KOPT-K1 (cell line): ENCODE results near the gene SLC2A4RG.

Experiments
- H3K27ac ChIP-seq: fragments of 200-600 bp; sonication (generic); 2 replicates; pipeline ENCODE4 v1.5.1; 2016; ENCODE audit warnings: antibody characterized with exemption, mild to moderate bottlenecking, low read depth, low read length; ENCODE audit not compliant: poor library complexity, severe bottlenecking
- H3K36me3 ChIP-seq: fragments of 200-600 bp; sonication (generic); 2 replicates; pipeline ENCODE4 v1.5.1; 2017; ENCODE audit warnings: antibody characterized with exemption, mild to moderate bottlenecking, low read length, moderate library complexity; ENCODE audit not compliant: insufficient read depth
- H3K9me3 ChIP-seq: fragments of 200-600 bp; sonication (generic); 2 replicates; pipeline ENCODE4 v1.5.1; 2017; ENCODE audit warnings: antibody characterized with exemption, low read length, mild to moderate bottlenecking; ENCODE audit not compliant: insufficient read depth, poor library complexity, severe bottlenecking

Gene SLC2A4RG

DNA sequence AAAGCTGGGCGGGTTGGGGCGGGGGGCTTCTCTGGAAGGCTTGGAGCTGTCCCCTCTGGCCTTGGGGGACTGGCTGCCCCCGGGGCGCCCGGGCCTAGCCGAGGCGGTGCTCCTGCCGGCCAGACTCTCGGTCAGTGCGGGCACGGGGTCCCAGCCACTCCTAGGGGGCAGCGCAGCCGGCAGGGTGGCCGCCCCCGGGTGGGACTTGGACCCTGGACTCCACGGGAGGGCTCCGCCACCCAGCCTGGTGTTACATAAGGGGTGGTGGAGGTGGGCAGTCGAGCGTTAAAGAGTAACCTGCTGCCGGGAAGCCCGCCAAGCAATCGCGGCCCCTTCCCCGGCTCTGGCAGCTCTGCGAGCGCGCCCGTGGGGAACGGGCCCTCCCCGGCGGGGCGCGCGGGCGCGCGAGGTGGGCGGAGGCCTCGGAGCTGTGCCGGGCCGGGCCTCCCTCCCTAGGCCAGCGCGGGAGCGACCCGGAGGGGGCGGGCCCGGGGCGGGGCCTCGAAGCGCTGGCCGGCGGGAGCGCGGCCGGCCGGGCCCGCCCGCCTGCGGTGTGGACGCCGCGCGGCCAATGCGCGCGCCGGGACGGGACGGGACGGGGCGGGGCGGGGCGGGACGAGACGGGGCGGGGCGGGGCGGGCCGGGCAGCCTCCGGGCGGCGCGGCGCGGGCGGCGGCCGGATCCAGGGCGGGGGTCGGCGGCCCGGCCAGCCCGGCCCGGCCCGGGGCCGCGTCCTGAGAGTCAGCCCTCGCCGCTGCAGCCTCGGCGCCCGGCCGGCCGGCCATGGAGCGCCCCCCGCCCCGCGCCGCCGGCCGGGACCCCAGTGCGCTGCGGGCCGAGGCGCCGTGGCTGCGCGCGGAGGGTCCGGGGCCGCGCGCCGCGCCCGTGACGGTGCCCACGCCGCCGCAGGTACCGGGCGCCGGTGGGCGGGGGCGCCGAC, at the start of gene SLC2A4RG:
Gene SLC2A4RG (plus strand): TSS at position 647 of the 940 bp plus-strand sequence. CDS start 137 bp downstream, at position 784.
- Histone ChIP-seq H3K36me3 (peaks cover 25% of the 10 kb centered on the region), H3K9me3 (no peaks in the 10 kb centered on the region), H3K27ac (no peak within 1 kb of the TSS)

- H3K27ac ChIP-seq: no peak overlapping the region
- no peaks in the 10 kb centered on the region for H3K9me3 ChIP-seq
- peaks cover 9% of the 10 kb centered on the region; the same call in 1 of the 2 replicates for H3K36me3 ChIP-seq
These were observed 49.3 kb upstream of the SLC2A4RG start for GRCh38 chr20:63690003-63690897.

DNA sequence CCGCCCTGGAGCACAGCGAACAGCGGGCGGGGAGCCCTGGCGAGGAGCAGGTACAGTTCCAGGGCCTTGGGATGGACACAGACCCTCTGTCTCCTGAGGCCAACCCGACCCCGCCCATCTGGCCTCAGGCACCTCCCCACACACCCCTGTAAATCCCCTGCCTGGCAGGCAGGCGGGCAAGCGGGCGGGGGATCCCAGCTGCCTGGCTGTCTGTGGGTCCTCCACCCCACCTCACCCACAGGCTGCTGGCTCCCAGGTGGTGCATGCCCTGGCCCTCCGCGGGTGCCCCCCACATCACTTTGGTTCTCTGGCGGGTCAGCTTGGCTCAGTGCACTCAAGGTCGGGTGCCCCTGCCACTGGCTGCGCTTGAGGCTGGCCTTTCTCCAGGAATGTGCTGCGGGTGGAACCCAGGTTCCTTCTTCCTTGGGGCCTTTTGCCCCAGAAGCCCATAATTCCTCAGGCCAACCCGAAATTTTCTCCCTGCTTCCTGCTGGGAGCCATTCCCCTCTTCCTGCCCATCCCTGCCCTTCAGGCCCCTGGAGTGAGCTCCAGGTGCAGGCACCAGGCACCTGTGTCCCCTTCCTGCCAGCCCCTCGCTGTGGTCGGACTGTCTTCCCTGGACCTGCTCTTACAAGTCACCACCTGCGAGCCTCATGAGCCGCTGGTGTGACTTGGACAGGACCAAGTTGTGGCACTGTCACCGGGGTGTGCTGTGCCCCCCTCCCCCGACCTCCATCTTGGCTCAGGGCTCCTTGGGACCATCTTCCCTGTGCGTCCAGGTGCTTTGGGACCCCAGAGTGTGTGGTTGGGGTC, 48.5 kb upstream of the SLC2A4RG start:
- Histone ChIP-seq H3K27ac (no peak overlapping the region), H3K9me3 (no peaks in the 10 kb centered on the region), H3K36me3 (peaks cover 18% of the 10 kb centered on the region; the same call in 1 of the 2 replicates)

- H3K9me3 ChIP-seq: no peaks in the 10 kb centered on the region
- H3K27ac ChIP-seq: no peak overlapping the region
- H3K36me3 ChIP-seq: peaks cover 20% of the 10 kb centered on the region; the same call in 1 of the 2 replicates
These were observed 47.7 kb upstream of the SLC2A4RG start for GRCh38 chr20:63691711-63692435.

DNA sequence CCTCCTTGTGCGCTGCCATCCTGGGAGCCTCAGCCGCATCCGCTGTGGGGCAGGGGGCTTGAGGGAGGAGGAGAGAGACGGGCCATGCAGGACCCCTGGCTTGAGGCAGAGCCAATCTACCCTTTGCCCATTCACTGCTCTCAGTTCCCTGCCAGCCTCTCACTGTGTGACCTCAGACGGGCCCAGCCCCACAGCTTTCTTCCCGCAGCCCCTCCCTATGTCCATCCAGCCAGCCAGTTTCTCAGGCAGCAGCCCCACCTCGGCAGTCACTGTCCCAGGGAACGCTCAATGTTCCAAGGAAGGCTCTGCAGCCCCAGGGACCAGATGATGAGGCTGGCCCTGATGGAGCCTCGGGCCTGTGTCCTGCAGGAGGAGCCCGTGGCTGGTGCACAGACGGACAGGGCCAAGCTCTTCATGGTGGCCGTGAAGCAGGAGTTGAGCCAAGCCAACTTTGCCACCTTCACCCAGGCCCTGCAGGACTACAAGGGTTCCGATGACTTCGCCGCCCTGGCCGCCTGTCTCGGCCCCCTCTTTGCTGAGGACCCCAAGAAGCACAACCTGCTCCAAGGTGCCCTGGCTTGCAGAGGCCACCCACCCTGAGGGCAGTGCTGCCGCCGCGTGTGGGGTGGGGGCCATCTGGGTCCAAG, 47.0 kb upstream of the SLC2A4RG start:
- Histone ChIP-seq H3K9me3 (no peaks in the 10 kb centered on the region), H3K36me3 (peaks cover 25% of the 10 kb centered on the region; the same call in 1 of the 2 replicates), H3K27ac (no peak overlapping the region)

DNA sequence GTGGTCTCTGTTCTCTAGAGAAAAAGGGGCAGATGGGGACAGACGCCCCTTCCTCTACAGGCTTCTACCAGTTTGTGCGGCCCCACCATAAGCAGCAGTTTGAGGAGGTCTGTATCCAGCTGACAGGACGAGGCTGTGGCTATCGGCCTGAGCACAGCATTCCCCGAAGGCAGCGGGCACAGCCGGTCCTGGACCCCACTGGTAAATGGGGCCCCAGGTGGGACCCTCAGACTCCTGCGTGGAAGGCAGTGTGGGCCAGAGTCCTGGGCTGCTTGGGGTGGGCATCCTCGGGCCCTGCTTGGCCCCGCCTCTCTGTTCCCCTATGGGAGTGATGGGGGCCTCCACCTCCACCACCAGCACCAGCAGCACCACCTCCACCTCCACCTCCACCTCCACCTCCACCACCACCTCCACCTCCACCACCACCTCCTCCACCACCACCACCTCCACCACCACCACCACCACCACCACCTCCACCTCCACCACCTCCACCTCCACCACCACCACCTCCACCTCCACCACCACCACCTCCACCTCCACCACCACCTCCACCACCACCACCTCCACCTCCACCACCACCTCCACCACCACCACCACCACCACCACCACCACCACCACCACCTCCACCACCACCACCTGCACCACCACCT, 46.4 kb upstream of the SLC2A4RG start:
- Histone ChIP-seq H3K9me3 (no peaks in the 10 kb centered on the region), H3K27ac (no peak overlapping the region), H3K36me3 (peaks cover 25% of the 10 kb centered on the region; the same call in 1 of the 2 replicates)

GRCh38 chr20:63693733-63694583, 45.6 kb upstream of the SLC2A4RG start:
- H3K27ac ChIP-seq: no peak overlapping the region
- peaks cover 25% of the 10 kb centered on the region; the same call in 1 of the 2 replicates for H3K36me3 ChIP-seq
- H3K9me3 ChIP-seq: no peaks in the 10 kb centered on the region

GRCh38 chr20:63694584-63695423, 44.8 kb upstream of the SLC2A4RG start:
- Histone ChIP-seq H3K27ac (no peak overlapping the region), H3K9me3 (no peaks in the 10 kb centered on the region), H3K36me3 (peaks cover 32% of the 10 kb centered on the region; the same call in 1 of the 2 replicates)

- Histone ChIP-seq H3K36me3 (peaks cover 40% of the 10 kb centered on the region; the same call in 1 of the 2 replicates), H3K27ac (no peak overlapping the region), H3K9me3 (no peaks in the 10 kb centered on the region)
These were observed 43.9 kb upstream of the SLC2A4RG start for GRCh38 chr20:63695424-63696305.

DNA sequence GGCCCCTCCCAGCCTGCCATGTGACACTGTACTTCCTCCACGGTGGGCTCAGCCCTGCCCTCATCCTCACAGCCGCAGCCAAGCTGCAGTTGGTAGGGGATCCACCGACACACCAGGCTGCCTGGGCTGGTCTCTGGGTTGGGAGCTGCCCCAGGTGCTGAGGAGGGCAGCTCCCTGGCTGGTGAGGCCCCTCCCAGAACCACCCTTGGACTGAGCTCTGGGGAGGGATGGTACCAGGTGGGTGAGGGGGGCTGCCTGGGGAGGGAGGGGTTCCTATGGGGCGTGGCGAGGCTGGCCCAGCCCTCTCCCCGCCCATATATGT, 43.3 kb upstream of the SLC2A4RG start:
- Histone ChIP-seq H3K36me3 (peaks cover 40% of the 10 kb centered on the region; the same call in 1 of the 2 replicates), H3K9me3 (no peaks in the 10 kb centered on the region), H3K27ac (no peak overlapping the region)
